ENCODE measurements around the gene NSMF.

GRCh38 chr9:137459152-137459600 lies at the start of gene NSMF:
- TF ChIP-seq CTCF (conservative IDR thresholded peaks at IDR 0.05; ENCODE audit: low read length) (no peak), EZH2phosphoT487 (IDR thresholded peaks at IDR 0.05; ENCODE audit: borderline replicate concordance) (no peak)
